Body of pancreas (tissue), 4 donors: ENCODE measurements around the gene OR56A3.

Experiments used
- CTCF ChIP-seq, 7 experiments: fragments of 450-650 bp in 4 of 7; fragments of 200-600 bp in 3 of 7; sonication (generic) in 3 of 7; IDR thresholded peaks; one replicate each; pipeline ENCODE4 v1.5.1; 2016 to 2019; ENCODE audit warnings: antibody characterized with exemption in 7 of 7
- POLR2A ChIP-seq, 3 donors: fragments of 450-650 bp; IDR thresholded peaks; one replicate each; pipeline ENCODE4 v1.6.1; 2016; ENCODE audit warnings: antibody characterized with exemption in 3 of 3, mild to moderate bottlenecking in 2 of 3

GRCh38 chr11:5941951-5942350 lies at the start of gene OR56A3:
- TF ChIP-seq CTCF (IDR thresholded peaks at IDR 0.05): no peak
- TF ChIP-seq POLR2A (IDR thresholded peaks at IDR 0.05): no peak
